Pancreas (tissue), 10 donors: ENCODE measurements around the gene TRAF2. TPM values are rescaled to one million over a fixed set of nuclear protein-coding genes. Genes with fewer than 3 reads are reported as not detected.

Experiments used
- ATAC-seq, 4 donors: fragments of 200-7000 bp; cut with Tn5 transposase; one replicate each; pipeline versions ENCODE4 v1.8.0 to v1.9.1; 2020; ENCODE audit warnings: mild to moderate bottlenecking in 4 of 4, moderate library complexity in 4 of 4
- DNase-seq, 6 donors: peaks; one replicate each; pipeline ENCODE4 v3.0.0-alpha.2; 2020
- FAIRE-seq: peaks from 2 replicates; lab custom pipeline; 2012; peaks lifted over from hg19 to GRCh38; lab: Jason Lieb, UNC
- H3K27ac ChIP-seq, 4 donors: fragments of 200-600 bp; sonication (generic); 1 replicate in 3 of 4; 2 replicates in 1 of 4; pipeline versions ENCODE4 v1.5.0 to v1.8.0; 2020
- H3K27me3 ChIP-seq, 4 donors: fragments of 200-600 bp; one replicate each; pipeline ENCODE4 v1.8.0; 2021
- H3K36me3 ChIP-seq, 3 donors: fragments of 200-600 bp; sonication (generic) in 1 of 3; one replicate each; pipeline versions ENCODE4 v1.5.0 to v1.8.0; 2020 to 2021
- H3K4me1 ChIP-seq, 3 donors: fragments of 200-600 bp; one replicate each; pipeline ENCODE4 v1.8.0; 2021
- H3K4me3 ChIP-seq, 4 donors: fragments of 200-600 bp; sonication (generic) in 2 of 4; one replicate each; pipeline versions ENCODE4 v1.5.0 to v1.8.0; 2020 to 2021
- H3K9me3 ChIP-seq, 4 donors: fragments of 200-600 bp; one replicate each; pipeline ENCODE4 v1.8.0; 2021
- CTCF ChIP-seq, 4 donors: fragments of 200-600 bp; sonication (generic) in 3 of 4; IDR thresholded peaks; one replicate each; pipeline versions ENCODE4 v1.5.0 to v1.8.0; 2021; ENCODE audit warnings: antibody characterized with exemption in 4 of 4
- WGBS, 2 donors: extraction: QIAGEN DNeasy Blood & Tissue Kit; methylation state at CpG; one replicate each; pipeline ENCODE4 v1.1.7; 2013; 5-methylcytosine and 5-hydroxymethylcytosine counted together
- intact Hi-C, 3 donors: fragments of 100-400 bp; cut with DNase I; formaldehyde crosslinking; loops; one replicate each; pipeline versions ENCODE4 v1.11.1 to v1.14.2; 2022
- polyA plus RNA-seq, 2 donors: library from polyadenylated mRNA; stranded (reverse); fragments of 200-250 nt; gene quantifications; one replicate each; pipeline ENCODE4 v1.2.3, GENCODE V29; 2013
- total RNA-seq, 6 donors: library from RNA; stranded (reverse); fragmentation: NEBNext Ultra II Directional in 4 of 6; extraction: Animal tissue kit (Norgen Biotek cat#: 25700) in 4 of 6; gene quantifications; one replicate each; pipeline versions ENCODE4 v1.2.1 to v1.2.4, GENCODE V29; 2021 to 2023
- donor health status: healthy with polysubstance abuse.
- donor health status: DM: no; HTN: no; CAD: no; lungs with moderate emphysema.
- donor health status: DM: no; HTN: no; CAD: no.
- donor health status: control.
- donor health status: control.
- donor health status: Bipolar disorder and iron deficiency.
- donor health status: DM: yes; HTN: yes; CAD: no.
- donor health status: DM: no; HTN: no; CAD: no.
- donor health status: DM: no; HTN: no; CAD: no.
- donor health status: DM: yes; HTN: yes; CAD: no.

Gene TRAF2
- total and polyA plus RNA-seq, 8 donors, result 4.8 to 14.4 (median 8.2) TPM

GRCh38 chr9:136910197-136910900, 24.0 kb downstream of the TRAF2 start:
- DNase-seq (no peak), FAIRE-seq (no peak), ATAC-seq (no peak)
- Histone ChIP-seq H3K4me1 (no peaks in the 10 kb centered on the region), H3K27me3 (no peaks in the 10 kb centered on the region), H3K36me3 (peaks cover 0 to 9% (median 0%) of the 10 kb centered on the region in 3 donors), H3K4me3 (no peak overlapping the region), H3K27ac (no peak overlapping the region), H3K9me3 (no peaks in the 10 kb centered on the region)
- TF ChIP-seq CTCF (IDR thresholded peaks at IDR 0.05), result no peak
- 86 to 92% methylated on average over 12 of the region's 12 CpGs for WGBS, 2 donors
- intact Hi-C loops, result no loop called here

DNA sequence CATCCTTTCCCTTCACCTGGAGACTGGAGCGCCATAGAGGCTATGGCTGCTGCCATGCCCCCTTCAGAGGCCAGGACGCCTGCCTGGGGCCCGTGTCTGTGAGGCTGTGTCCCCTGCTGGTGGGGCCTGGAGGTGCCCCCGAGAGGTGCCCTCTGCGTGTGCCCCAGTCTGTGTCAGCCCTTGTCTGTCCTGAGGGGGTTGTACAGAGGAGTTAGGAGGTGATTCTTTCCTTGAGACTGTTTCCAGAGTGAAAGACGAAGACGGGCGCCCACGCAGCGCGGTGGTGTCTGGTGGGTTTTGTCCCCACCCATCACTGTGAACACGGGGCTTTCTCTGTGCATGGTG, 24.6 kb downstream of the TRAF2 start:
- no peak for TF ChIP-seq CTCF (IDR thresholded peaks at IDR 0.05)
- Histone ChIP-seq H3K27ac (no peak overlapping the region), H3K4me1 (no peaks in the 10 kb centered on the region), H3K27me3 (no peaks in the 10 kb centered on the region), H3K4me3 (no peak overlapping the region), H3K36me3 (peaks cover 0 to 9% (median 0%) of the 10 kb centered on the region in 3 donors), H3K9me3 (no peaks in the 10 kb centered on the region)
- WGBS, 2 donors, result 90% methylated on average over 12 of the region's 12 CpGs
- DNase-seq, result peak in 1 of 6 donors; percentile 41
- FAIRE-seq, result no peak
- intact Hi-C loops, result no loop called here
- ATAC-seq, result no peak

- Histone ChIP-seq H3K27me3 (no peaks in the 10 kb centered on the region), H3K4me1 (no peaks in the 10 kb centered on the region), H3K27ac (no peak overlapping the region), H3K4me3 (no peak overlapping the region), H3K9me3 (no peaks in the 10 kb centered on the region), H3K36me3 (peaks cover 0 to 11% (median 0%) of the 10 kb centered on the region in 3 donors)
- WGBS, 2 donors, result 90% methylated on average over 17 of the region's 17 CpGs
- no peak for ATAC-seq
- DNase-seq, result peak in 1 of 6 donors; percentile 45
- no peak for TF ChIP-seq CTCF (IDR thresholded peaks at IDR 0.05)
- intact Hi-C loops, result no loop called here
- FAIRE-seq, result no peak
Measured at GRCh38 chr9:136913701-136914438, 27.6 kb downstream of the TRAF2 start.

DNA sequence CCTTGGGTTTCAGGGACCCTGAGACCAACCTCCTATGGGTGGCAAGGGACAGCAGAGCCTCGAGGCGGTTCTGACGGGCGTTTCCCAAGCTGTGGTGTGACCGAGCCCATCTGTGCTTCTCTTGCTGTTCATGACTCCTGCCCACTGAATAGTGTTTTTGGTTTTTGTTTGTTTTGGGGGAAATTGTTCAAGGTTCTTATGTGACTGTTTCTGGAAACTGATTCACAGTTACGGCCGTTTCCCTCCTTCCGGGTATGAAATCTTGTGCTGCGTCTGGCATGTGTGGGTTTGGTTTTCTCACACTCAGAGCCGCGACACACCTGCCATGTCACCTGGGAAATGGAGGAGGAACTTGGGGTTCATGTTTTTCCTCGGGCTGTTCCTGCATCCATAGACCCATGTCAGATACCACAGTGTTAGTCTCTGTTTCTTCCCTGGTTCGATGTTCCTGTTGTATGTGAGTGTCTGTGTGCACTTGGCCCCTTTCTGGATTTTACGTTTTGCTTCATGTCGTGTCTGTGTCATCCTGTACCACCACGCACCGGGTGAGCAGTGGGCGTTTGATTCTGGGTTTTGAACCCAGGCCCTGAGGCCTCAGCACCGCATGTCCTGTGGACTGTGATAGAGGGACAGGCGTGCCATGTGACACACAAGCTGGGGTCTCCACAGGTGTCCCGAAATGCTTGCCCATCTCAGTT, 29.5 kb downstream of the TRAF2 start:
- ATAC-seq (no peak), DNase-seq (no peak), FAIRE-seq (no peak)
- intact Hi-C loops, result no loop called here
- TF ChIP-seq CTCF (IDR thresholded peaks at IDR 0.05), result no peak
- no peaks in the 10 kb centered on the region for H3K27me3 ChIP-seq
- no peak overlapping the region for H3K4me3 ChIP-seq
- H3K9me3 ChIP-seq, result no peaks in the 10 kb centered on the region
- peaks cover 0 to 6% (median 3%) of the 10 kb centered on the region in 3 donors for H3K36me3 ChIP-seq
- WGBS, 2 donors, result 85 to 91% methylated on average over 21 of the region's 21 CpGs
- H3K27ac ChIP-seq, result no peak overlapping the region
- H3K4me1 ChIP-seq, result no peaks in the 10 kb centered on the region
